ENCODE data around the gene MPI. TPM values are rescaled to one million over a fixed set of nuclear protein-coding genes. Genes with fewer than 3 reads are reported as not detected.

The MPI gene
- total and polyA plus RNA-seq, 2 experiments from 2014 or later: 18.0 to 74.2 TPM

DNA sequence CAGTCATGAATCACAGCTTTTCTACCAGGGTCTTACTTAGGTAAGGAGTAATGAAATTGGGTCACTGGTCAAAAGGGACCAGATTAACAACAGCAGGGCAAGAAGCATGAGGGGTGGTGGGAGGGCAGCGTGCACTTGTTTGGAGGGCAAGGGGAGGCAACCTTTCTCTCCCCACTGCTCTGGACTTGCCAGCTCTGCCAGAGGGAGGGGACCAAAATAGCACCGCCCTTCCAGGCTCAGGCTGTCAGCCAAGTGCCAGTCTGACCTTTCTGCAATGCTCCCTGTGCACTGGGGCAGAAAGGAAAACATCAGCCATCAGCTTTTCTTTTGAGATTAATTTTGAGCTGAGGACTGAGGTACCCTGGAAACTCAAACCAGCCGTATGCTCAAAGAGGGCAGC is 42.4 kb upstream of the MPI start (continued):
- TF ChIP-seq ZNF114 (CRISPR knock-in tag; IDR thresholded peaks at IDR 0.05): no peak
- TF ChIP-seq, protein P1, sequence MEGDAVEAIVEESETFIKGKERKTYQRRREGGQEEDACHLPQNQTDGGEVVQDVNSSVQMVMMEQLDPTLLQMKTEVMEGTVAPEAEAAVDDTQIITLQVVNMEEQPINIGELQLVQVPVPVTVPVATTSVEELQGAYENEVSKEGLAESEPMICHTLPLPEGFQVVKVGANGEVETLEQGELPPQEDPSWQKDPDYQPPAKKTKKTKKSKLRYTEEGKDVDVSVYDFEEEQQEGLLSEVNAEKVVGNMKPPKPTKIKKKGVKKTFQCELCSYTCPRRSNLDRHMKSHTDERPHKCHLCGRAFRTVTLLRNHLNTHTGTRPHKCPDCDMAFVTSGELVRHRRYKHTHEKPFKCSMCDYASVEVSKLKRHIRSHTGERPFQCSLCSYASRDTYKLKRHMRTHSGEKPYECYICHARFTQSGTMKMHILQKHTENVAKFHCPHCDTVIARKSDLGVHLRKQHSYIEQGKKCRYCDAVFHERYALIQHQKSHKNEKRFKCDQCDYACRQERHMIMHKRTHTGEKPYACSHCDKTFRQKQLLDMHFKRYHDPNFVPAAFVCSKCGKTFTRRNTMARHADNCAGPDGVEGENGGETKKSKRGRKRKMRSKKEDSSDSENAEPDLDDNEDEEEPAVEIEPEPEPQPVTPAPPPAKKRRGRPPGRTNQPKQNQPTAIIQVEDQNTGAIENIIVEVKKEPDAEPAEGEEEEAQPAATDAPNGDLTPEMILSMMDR (conservative IDR thresholded peaks at IDR 0.05; ENCODE audit: low read depth in 2 of 2): no peak
- TF ChIP-seq, protein P2, sequence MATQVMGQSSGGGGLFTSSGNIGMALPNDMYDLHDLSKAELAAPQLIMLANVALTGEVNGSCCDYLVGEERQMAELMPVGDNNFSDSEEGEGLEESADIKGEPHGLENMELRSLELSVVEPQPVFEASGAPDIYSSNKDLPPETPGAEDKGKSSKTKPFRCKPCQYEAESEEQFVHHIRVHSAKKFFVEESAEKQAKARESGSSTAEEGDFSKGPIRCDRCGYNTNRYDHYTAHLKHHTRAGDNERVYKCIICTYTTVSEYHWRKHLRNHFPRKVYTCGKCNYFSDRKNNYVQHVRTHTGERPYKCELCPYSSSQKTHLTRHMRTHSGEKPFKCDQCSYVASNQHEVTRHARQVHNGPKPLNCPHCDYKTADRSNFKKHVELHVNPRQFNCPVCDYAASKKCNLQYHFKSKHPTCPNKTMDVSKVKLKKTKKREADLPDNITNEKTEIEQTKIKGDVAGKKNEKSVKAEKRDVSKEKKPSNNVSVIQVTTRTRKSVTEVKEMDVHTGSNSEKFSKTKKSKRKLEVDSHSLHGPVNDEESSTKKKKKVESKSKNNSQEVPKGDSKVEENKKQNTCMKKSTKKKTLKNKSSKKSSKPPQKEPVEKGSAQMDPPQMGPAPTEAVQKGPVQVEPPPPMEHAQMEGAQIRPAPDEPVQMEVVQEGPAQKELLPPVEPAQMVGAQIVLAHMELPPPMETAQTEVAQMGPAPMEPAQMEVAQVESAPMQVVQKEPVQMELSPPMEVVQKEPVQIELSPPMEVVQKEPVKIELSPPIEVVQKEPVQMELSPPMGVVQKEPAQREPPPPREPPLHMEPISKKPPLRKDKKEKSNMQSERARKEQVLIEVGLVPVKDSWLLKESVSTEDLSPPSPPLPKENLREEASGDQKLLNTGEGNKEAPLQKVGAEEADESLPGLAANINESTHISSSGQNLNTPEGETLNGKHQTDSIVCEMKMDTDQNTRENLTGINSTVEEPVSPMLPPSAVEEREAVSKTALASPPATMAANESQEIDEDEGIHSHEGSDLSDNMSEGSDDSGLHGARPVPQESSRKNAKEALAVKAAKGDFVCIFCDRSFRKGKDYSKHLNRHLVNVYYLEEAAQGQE (IDR thresholded peaks at IDR 0.05; ENCODE audit: unreplicated experiment): no peak
- TF ChIP-seq ZNF331 (CRISPR knock-in tag; IDR thresholded peaks at IDR 0.05; ENCODE audit: low read depth): no peak
- no peak for TF ChIP-seq POLR2AphosphoS5 (IDR thresholded peaks at IDR 0.05; ENCODE audit: low read depth)
- no peak for TF ChIP-seq CREB1 (CRISPR knock-in tag; IDR thresholded peaks at IDR 0.05; ENCODE audit: low read depth)

DNA sequence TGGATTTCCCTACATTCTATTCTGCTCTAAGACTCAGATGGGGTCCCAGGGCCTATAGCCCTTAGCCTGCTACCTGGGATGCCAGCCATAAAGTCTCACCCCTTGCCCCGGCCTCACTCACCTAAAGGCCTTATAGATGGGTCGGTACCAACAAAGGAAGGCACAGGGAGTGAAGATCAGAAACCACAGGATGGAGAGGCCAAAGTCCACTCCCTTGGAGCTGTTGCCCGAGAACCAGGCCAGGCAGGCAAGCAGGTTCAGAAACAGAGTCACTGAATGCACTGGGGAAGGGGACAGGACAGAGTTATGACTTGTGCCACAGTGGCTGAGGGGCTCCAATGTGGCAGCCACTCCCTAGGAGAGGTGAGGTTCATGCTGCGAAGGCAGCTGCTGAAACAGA is 39.4 kb upstream of the MPI start:
- H3K4me3 Mint-ChIP-seq: no peak overlapping the region
- TF ChIP-seq CREB1 (CRISPR knock-in tag; IDR thresholded peaks at IDR 0.05; ENCODE audit: low read depth): no peak
- TF ChIP-seq EZH2phosphoT487 (IDR thresholded peaks at IDR 0.05; ENCODE audit: unreplicated experiment): no peak
- Histone ChIP-seq H4K20me1 (replicated peaks; ENCODE audit: insufficient read depth) (no peaks in the 10 kb centered on the region), H3K4me2 (no peak overlapping the region), H3K79me2 (replicated peaks; ENCODE audit: insufficient read depth) (no peaks in the 10 kb centered on the region), H3K36me3 (ENCODE audit: insufficient read depth) (no peaks in the 10 kb centered on the region), H3K27me3 (ENCODE audit: insufficient read depth) (no peaks in the 10 kb centered on the region), H3K9me2 (ENCODE audit: insufficient read depth) (no peaks in the 10 kb centered on the region), H3K27ac (ENCODE audit: low read depth) (no peak overlapping the region), H3K4me1 (ENCODE audit: insufficient read depth) (no peaks in the 10 kb centered on the region), H2AFZ (no peak overlapping the region), H3K4me3 (no peak overlapping the region), H3F3A (replicated peaks; ENCODE audit: low read depth) (no peaks in the 10 kb centered on the region)
- DNase-seq (ENCODE audit: low spot score) (no peak), ATAC-seq (no peak)
- peaks cover 28% of the 10 kb centered on the region for H3K36me3 Mint-ChIP-seq (ENCODE audit: low read depth)
- H3K4me1 Mint-ChIP-seq: no peaks in the 10 kb centered on the region
- no peak overlapping the region for H3K27ac Mint-ChIP-seq
- H3K9me3 Mint-ChIP-seq: no peaks in the 10 kb centered on the region
- peaks cover 8% of the 10 kb centered on the region for H3K27me3 Mint-ChIP-seq (ENCODE audit: insufficient read depth, low read depth, poor library complexity)

DNA sequence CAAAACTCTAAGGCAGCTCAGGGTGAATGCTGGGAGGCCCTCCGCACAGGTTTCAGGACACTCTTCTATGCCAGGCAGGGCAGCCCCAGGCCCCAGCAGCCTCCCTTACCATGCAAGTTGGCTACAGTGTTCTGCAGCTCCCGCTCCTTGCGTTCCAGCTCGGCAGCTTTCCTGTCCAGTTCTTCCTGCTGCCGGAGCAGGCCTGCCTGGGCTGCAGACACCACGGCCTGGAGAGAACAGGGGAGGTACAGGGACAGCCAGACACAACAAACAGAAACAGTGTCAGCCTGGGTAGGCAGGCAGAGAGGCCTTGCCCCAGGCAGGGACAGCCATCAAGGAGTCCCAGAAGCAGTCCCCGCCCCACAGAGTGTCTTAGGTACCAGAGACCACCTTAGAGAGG is 37.9 kb upstream of the MPI start:
- H3K4me1 ChIP-seq (ENCODE audit: insufficient read depth): no peaks in the 10 kb centered on the region
- peaks cover 7% of the 10 kb centered on the region for H3K27me3 Mint-ChIP-seq (ENCODE audit: insufficient read depth, low read depth, poor library complexity)
- no peak overlapping the region for H3K27ac Mint-ChIP-seq
- H3K4me1 Mint-ChIP-seq: no peaks in the 10 kb centered on the region; the same call in 2 of the 3 replicates
- no peak overlapping the region for H3K4me3 Mint-ChIP-seq
- ATAC-seq (no peak), DNase-seq (ENCODE audit: low spot score) (no peak)
- no peak overlapping the region for H3K4me2 ChIP-seq
- H3K4me3 ChIP-seq: no peak overlapping the region
- H3K9me3 Mint-ChIP-seq: no peaks in the 10 kb centered on the region
- no peaks in the 10 kb centered on the region for H3F3A ChIP-seq (replicated peaks; ENCODE audit: low read depth)
- H3K27me3 ChIP-seq (ENCODE audit: insufficient read depth): no peaks in the 10 kb centered on the region
- 0 out of 2 replicates have a peak, but pooled peaks cover 4% of the 10 kb centered on the region for H3K79me2 ChIP-seq (replicated peaks; ENCODE audit: insufficient read depth)
- no peaks in the 10 kb centered on the region for H3K9me2 ChIP-seq (ENCODE audit: insufficient read depth)
- H3K27ac ChIP-seq (ENCODE audit: low read depth): no peak overlapping the region
- H2AFZ ChIP-seq: no peak overlapping the region
- H4K20me1 ChIP-seq (replicated peaks; ENCODE audit: insufficient read depth): no peaks in the 10 kb centered on the region
- no peaks in the 10 kb centered on the region for H3K36me3 ChIP-seq (ENCODE audit: insufficient read depth)
- H3K36me3 Mint-ChIP-seq (ENCODE audit: low read depth): peaks cover 28% of the 10 kb centered on the region
- TF ChIP-seq NANOG (IDR thresholded peaks at IDR 0.05; ENCODE audit: borderline replicate concordance): no peak
- TF ChIP-seq, protein P1 (conservative IDR thresholded peaks at IDR 0.05; ENCODE audit: low read depth in 2 of 2): no peak

Data from GM23338 (cell line).